Stimulated activated CD4-positive, alpha-beta T cell treated with anti-CD3 and anti-CD28 coated beads, Interleukin-1b, Interleukin-23, amount 100 ng/mL, for 4 hours (primary cell): ENCODE measurements around the gene NCOA4.
"Not testable (repeated sequence)": the region's sequence is repeated elsewhere in the genome, so short reads cannot be mapped to it uniquely, and the experiment has no call there.

Source experiments
- DNase-seq, 2 donors: peaks; one replicate each; pipeline ENCODE4 v3.0.0-alpha.2; 2020; ENCODE audit warnings: low read depth in 2 of 2

Gene NCOA4

DNA sequence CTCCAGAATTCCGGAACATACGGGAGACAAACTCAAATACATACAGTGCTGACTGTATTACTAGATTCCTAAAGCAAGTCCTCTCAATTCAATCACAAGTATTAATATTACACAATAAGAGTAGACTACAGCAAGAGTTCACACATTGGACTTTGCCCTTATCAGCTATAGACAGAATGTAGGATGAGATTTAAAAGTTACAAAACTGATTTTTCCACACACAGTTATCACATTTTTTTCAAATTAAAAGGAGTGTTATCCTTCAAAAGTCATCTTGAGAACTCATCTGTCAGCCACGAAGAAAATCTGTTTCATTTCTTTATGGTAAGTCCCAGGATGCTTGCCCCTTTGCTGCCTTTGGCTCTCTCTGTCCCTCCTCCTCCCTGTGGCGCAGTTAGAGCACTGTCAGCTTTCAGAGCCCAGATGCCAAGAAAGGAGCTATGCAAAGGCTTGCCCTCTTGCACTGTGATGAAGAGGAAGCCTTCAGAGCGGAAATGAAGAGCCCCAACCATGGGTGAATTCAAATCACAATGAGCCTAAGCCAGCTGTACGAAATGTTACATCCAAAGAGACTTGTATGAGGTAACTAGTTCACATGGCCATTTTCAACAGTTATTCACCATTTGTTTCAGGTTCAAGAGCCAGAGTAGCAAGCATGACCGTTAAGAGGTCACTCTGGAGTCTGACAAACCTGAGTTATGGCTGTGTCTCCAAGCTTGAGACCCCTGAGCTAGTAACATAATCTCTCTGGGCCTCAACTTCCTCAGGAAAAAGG is 10.7 kb downstream of the NCOA4 start:
- DNase-seq, result no peak

DNA sequence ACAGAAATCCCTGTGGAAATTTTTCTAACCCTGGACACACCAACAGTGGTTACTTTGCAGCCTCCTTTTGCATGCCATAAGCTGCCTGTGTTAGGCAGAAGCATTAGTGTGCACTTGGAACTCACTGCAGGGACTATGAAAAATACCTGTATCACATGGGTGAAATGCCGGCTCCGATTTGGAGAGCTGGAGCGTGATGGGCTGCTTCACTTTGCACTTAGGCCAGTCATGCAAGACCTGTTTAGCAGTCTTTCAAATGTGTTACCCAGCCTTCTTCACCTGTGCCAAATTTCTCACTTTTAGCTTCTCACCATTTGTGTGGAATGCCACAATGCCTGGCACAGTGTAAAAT is 11.3 kb downstream of the NCOA4 start:
- DNase-seq, result no peak

DNA sequence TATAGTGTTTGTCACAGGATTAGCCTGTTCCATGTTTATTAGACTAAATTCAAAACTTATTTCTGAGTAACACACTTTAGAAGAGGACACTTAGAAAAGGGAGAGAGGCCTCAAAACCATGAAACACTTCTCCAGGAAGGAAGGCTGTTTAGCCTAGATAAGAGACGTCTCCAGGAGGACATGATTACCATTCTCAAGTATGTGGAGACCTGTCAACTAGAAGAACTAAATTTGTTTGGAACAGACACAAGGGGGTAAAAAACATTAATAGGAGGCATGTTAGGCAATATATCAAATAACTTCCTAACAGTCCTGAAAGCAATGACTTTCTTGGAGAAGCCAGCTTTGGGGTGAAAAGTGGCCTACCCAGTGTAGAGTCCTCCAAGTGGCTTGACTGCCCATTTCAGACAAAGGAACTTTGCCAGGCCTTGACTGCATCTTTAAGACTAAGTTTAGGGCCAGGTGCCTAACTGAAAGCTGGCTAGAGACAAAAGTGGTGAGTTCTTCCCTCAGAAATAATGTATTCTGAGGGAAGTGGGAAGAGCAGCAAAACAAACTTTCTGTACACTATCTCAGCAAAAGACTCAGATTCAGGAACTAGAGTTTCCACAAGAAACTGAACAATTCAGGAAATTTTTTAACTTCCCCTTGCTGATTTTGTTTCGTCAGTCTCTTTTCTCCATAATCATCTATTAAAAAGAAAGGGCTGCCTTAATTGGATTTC is 11.8 kb downstream of the NCOA4 start:
- no peak for DNase-seq

DNA sequence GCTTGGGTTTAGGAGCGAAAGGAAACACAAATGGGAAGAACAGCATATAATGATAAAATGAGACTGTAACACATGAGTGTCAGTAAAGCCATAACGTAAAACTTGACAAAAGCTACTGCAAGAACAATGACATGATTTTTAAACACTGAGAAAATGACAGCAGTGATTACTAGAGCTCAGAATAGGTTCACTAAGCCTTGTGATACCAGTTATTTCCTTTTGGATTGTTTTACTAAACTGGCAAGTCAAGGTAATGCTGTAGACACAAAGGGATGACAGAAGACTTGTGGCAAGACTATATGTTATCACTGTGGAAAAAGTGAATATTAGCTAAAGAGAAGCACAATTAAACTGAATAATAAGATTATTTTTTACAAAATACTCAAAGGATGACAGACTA is 12.7 kb downstream of the NCOA4 start:
- no peak for DNase-seq

DNA sequence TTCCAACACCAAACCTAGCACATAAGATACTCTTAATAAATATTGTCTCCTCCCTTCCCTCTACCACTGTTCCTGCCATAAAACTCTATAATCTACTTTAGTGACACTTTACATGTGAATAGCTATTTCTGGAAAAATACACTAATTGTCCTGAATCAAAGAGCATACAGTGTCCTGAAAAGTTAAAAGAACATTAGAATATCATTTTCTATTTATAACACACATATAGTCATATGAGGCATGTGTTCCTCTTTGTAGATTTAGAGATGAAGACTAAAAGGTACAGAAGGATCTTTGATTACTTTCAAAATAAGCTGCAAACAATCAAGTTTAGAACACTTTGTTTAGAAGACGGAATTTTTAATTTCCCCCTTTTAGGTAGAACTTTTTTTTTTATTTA is 13.6 kb downstream of the NCOA4 start:
- DNase-seq, result no peak

DNA sequence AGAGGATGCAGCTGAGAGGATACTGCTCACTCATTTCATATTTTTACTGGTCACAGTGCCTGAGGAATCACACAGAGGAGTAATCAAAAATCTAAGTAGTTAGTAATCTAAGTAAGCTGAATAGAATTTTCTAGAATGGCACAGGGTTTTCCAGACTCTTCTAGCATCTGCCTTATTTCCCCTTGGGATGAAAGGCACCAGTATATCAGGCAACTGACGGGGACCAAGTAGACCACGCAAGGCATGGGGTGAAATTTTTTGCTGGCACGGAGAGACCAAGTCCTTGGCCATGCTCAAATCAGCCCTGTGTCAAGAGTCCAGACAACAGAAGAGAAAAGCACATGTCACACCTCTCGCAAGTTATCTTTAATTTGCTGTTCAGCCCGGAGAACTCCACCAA is 14.2 kb downstream of the NCOA4 start:
- no peak for DNase-seq

DNA sequence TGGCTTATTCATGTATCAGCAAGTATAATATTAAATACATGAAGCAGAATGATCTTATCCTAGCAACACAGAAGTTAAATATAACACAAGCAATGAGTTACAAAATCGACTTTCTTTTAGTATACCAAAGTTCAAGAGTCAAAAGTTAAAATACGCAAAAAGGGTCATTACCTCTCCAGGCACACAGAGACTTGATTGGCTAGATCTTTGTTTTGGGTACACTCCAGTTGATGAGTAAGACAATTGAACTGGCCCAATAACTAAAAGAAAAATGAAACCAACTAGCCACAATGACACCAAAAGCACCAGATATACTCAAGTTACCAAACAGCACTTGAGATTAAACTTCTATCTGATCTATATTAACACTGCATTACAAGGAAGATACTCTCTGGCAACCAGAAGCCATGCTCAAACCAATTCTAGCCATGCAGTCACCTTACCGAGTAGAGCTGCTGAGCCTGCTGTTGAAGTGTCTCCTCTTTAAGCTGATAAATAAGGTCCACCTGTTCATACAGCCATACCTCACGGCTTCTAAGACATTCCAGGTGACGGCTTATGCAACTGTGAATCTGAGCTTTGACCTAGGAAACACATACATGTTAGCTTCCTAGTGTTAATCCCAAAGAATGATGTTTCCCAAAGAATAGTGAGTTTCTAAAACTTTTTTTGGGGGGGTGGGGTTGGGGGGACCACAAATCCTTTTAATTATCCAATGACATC is 15.6 kb downstream of the NCOA4 start:
- no peak for DNase-seq

DNA sequence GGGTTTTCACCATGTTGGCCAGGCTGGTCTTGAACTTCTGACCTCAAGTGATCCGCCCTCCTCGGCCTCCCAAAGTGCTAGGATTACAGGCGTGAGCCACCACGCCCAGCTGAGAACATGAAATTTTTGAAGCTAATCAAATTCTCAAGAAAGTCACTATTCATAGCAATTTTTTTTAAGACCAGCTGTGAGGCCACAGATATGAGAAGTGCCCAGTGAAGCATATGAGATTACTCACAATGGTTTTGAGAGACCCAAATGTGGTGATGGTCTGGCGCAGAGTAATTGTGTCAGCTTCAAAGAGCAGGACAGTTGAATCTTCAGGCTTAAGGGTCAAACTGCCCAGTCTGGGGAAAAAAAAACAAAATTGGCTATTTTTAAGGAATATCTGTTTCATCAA is 16.2 kb downstream of the NCOA4 start:
- no peak for DNase-seq

DNA sequence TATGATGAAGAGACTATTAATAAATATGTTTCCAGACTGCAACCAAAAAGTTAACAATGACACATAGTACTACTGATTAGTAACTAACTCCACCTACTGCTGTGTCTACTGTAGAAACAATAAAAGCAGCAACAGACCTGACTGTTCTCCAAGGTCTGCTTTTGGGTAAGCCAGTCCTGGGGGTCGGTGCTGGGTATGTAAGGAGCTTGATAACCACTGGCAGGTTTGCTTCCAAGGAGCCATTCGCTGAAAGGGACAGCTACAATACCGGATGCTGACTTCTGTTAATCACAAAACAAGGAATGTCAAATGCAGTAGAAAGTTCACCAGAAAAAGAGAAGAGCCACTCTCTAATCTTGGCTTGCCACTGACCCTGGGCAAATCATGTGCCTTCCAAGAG is 17.7 kb downstream of the NCOA4 start:
- DNase-seq, result no peak

DNA sequence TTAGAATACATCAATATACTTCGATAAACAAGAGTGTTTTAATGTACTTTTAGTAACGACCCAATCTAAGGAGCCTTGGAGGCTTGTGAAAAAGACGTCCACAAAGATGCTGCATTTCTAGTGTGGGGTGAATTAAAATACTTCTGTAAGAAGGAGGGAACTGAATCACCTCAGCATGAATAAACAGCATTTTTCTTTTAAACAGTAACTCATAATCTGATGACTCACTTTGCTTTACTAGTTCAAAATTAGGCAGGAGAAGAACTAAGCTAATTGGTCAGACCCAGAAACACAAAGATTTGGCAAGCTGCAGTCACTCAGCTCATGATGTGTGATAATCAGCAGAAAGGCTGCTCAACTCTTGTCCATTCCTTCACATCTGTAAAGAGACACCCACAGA is 24.2 kb downstream of the NCOA4 start:
- DNase-seq, result no peak

DNA sequence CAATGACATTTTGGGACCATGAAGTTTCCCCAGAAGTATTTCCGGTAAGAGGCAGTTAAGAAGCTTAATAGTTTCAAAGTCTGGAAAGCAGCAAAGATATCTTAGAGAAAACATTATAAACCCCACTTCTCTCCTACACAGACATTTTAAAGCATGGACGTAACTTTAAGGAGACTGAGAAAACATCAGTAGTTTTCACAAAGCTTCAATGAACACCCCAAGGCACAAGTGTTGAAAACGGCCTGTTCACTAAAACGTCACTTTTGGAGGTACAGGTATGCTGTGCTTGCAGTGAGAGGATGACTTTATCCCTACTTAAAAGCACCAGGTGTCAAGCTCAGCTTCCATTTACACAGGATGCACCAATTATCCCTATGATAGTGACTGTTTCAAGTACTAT is 25.0 kb downstream of the NCOA4 start:
- DNase-seq, result no peak

DNA sequence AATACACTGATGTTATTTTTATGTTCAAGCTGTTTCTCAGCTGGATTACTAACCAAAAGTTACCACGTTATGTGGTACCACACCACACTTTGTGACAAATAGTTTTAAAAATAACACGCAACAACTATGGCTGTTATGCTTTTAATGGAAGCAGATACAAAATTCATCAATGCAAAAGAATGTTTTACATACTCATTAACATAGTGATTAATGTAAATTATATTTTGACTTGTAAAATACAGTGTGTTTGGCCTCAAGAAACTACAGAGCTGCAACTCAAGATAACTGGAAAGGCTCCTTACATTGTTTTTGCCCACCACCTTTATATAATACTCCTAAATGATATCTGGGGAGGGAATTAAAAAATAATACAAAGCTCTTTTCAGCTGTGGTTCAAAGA is 25.5 kb downstream of the NCOA4 start:
- no peak for DNase-seq

DNA sequence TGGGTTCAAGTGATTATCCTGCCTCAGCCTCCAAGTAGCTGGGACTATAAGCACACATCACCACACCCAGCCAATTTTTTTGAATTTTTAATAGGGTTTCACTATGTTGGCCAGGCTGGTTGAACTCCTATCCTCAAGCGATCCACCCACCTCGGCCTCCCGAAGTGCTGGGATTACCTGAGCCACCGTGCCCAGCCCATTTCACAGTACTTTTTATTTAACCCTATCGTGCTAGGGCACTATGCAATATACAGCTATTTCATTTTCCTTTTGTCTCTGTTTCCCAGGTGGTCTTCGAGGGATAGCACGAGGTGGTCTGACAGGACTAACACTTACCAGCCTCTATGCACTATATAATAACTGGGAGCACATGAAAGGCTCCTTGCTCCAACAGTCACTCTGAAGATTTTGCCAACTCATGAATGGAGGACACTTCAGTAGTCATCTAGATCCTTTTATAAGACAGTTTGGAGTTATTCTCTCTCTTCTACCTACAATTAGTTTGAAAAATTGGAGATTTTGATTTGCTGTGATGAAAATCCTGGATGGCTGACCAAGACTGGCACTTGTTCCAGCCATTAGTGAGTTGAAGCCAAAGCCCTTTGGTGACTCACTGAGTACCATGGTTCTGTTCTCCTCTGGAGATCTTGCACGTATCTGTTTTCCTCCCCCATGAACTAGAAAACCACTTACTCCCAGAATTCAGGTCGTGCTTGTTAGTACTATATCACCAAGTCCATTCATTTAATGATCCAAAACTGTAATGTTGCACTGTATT is 27.3 kb downstream of the NCOA4 start:
- DNase-seq, result no peak

DNA sequence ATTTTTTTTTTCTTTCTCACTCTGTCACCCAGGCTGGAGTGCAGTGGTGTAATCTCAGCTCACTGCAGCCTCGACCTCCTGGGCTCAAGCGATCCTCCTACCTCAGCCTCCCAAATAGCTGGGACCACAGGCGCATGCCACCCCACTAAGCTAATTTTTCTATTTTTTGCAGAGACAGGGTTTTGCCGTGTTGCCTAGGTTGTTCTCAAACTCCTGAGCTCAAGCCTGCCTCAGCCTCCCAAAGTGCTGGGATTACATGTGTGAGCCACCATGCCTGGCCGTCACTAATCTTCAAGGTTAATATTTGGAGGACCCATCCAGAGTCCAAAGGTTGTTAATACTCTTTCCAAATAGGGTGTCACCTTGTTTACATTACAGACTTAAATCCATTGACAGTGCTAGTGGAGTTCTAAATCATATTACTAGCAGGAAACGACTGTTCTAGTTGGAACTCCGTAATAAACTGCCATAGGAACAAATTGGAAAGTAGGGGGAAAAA is 28.2 kb downstream of the NCOA4 start:
- not testable (repeated sequence) for DNase-seq

DNA sequence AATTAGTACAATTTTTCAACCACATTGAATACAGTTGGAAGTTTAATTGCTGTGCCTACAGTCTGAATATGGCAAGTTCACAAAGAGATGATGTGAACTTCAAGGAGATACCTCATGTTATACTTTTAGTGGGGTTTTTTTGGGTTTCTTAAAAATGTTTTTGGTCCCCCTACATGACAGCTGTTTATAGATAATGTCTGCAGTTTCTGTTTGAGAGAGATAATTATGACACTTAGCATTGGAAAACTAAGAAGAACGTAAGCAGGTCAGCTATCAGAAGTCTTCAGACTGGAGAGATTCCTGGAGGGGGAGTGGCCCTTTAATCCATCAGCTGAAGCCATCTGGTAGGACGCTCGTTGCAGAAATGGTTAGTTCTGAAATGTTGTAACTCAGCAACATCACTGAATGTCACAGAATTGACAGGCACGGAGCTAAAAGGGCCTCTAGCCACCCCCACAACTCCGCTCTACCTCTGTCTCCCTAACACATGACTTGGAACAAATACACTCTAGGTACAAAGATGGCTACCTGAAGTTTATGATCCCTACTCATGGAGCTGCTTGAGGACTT is 29.2 kb downstream of the NCOA4 start:
- no peak for DNase-seq

DNA sequence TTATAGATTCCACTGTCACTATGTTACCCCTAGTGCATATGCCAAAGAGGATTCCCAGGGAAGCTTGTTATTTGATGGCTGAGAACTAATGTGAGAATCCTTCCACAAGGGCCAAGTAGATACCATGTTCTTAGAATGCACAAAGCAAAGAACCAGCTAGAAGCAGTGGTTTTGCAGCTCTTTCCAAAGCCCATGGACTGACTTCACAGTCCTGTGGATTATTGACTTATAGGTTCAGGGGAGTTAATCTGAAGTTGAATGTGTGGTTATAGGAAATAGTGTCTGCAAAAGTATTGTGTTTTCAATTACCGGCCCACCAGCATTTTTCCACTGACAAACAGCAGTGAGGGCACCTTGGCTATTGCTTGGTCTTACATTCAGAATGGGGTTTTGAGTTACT is 29.9 kb downstream of the NCOA4 start:
- no peak for DNase-seq

DNA sequence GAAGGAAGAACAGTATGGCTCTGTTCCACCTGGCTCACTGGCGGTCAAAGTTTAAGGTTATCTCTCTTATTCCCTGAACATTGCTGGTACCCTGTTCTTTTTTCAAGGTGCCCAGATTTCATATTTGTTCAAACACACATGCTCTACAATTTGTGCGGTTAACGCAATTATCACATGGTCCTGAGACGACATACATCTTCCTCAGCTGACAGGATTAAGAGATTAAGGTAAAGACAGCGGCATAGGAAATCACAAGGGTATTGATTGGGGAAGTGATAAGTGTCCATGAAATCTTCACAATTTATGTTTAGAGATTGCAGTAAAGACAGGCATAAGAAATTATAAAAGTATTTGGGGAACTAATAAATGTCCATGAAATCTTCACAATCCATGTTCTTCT is 30.5 kb downstream of the NCOA4 start:
- not testable (repeated sequence) for DNase-seq

DNA sequence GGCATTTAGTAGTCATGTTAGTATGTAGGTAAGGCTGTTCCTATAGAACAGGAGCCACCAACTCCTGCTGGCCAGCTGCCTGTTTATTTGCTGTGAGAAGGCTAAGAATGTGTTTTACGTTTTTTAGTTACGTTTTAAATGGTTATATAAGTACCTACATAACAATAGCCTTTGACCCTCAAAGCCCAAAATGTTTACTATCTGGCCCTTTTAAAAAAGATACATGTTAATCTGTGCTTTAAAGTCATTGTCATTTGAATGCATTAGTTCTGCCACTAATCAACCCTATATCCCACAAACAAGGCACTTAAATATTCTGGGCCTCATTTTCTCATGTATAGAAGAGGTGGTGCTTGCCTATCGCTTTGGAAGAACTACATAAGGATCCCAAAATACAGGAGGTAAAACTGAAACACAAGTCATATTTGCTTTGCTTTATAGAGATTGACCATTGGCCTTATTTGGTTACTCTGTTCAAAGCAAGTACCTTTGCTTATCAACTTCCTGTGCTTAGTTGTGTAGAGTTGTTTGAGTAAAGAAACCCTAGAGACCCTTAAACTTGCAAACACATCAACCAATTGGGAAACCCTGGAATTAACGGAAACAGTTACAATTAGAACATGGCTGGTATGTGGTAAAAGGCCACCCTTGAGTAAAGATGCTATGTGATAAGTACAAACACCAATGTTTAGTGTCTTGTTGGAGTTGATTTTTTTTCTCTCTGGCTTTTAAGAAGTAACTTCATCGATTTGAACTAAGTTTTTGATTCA is 32.2 kb downstream of the NCOA4 start:
- no peak for DNase-seq

DNA sequence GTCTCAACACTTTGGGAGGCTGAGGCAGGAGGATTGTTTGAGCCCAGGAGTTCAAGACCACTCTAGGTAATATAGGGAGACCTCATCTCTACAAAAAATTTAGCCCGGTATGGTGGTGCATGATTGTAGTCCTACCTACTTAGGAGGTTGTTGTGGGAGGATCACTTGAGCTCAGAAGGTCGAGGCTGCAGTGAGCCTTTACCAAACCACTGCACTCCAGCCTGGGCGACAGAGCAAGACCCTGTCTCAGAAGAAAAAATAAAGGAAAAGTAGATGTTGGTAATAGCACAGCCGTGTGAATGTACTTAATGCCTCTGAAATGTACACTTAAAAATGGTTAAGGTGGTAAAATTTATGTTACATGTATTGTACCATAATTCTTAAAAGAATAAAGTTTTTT is 32.9 kb downstream of the NCOA4 start:
- DNase-seq, result no peak

DNA sequence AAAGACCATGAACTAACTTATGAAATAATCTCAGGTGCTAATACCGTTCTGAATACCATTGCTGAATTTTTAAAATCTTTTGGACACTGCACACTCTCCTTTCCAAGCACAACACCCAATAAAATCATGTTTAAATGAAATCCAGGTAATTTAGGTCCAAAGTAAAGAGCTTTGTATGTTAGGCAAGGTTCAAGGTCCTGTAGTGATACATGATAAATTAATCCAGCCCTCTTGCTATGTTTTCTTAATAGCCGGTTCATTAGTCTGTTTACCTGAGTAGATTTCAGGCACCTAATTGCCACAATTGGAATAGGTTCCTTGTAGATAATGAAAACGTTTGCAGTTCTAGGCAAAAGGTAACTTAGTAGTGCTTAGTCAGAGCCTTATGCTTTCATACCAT is 44.8 kb downstream of the NCOA4 start:
- not testable (repeated sequence) for DNase-seq

DNA sequence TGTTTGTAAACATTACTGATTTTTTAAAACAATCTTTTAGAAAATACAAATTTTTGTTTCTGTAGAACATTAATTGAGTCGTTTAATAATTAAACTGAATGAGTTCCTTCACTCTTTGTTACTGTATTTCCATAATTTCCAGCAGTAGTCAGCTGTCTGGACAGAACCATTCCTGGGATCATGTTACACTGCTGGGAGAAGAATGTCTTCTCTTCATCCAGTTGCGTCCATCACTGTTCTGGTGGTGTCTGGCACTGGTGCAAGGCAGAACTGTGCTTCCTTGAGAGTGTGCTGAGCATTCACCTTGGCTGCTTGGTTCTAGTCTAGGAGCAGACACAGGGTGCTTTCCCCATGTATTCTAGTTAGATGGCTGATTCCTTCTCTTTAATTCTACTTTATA is 46.0 kb downstream of the NCOA4 start:
- not testable (repeated sequence) for DNase-seq
